HCT116 (cell line): Measurements from ENCODE around the gene HDAC8.

Experiments used
- CEBPB ChIP-seq: IDR thresholded peaks from 2 replicates; pipeline ENCODE4 v1.6.1; 2012; ENCODE audit warnings: low read depth
- ELF1 ChIP-seq: IDR thresholded peaks from 2 replicates; pipeline ENCODE4 v1.6.1; 2012; ENCODE audit warnings: low read depth, borderline replicate concordance
- EZH2phosphoT487 ChIP-seq: fragments of 200-600 bp; IDR thresholded peaks from 2 replicates; pipeline ENCODE4 v1.6.1; 2018; ENCODE audit warnings: antibody characterized with exemption, borderline replicate concordance
- JUND ChIP-seq: IDR thresholded peaks from 2 replicates; pipeline ENCODE4 v1.6.1; 2012
- POLR2A ChIP-seq: IDR thresholded peaks from 2 replicates; pipeline ENCODE4 v1.7.0; 2011; ENCODE audit warnings: borderline replicate concordance; ENCODE audit not compliant: insufficient read depth, insufficient read length; ENCODE audit errors: extremely low read depth
- POLR2AphosphoS5 ChIP-seq: IDR thresholded peaks from 2 replicates; pipeline ENCODE4 v1.6.1; 2011; ENCODE audit warnings: mild to moderate bottlenecking, low read depth, low read length, moderate library complexity
- RAD21 ChIP-seq: IDR thresholded peaks from 2 replicates; pipeline ENCODE4 v1.6.1; 2012; ENCODE audit warnings: low read depth, mild to moderate bottlenecking
- SIN3A ChIP-seq: IDR thresholded peaks from 2 replicates; pipeline ENCODE4 v1.6.1; 2012; ENCODE audit warnings: low read depth
- SP1 ChIP-seq: IDR thresholded peaks from 2 replicates; pipeline ENCODE4 v1.6.1; 2012; ENCODE audit warnings: low read depth
- SRF ChIP-seq: IDR thresholded peaks from 2 replicates; pipeline ENCODE4 v1.6.1; 2012; ENCODE audit warnings: low read depth
- ZNF274 ChIP-seq: fragments of 200-500 bp; sonication (Bioruptor generic); IDR thresholded peaks from 2 replicates; pipeline ENCODE4 v1.6.1; 2014; ENCODE audit warnings: mild to moderate bottlenecking, low read depth, low read length, inconsistent platforms
- TF ChIP-seq, protein P1 (sequence below), 3 experiments: fragments of 200-600 bp in 1 of 3; sonication (generic) in 1 of 3; IDR thresholded peaks in 2 of 3; conservative IDR thresholded peaks in 1 of 3; 2 replicates each; pipeline ENCODE4 v1.5.1; 2012 to 2017; ENCODE audit warnings: low read depth in 2 of 3, low read length in 2 of 3, antibody characterized with exemption in 1 of 3, borderline replicate concordance in 1 of 3, control low read depth in 1 of 3, mild to moderate bottlenecking in 1 of 3, mixed read lengths in 1 of 3, mixed run types in 1 of 3, moderate library complexity in 1 of 3; ENCODE audit not compliant: insufficient read depth in 1 of 3
- TF ChIP-seq, protein P2 (sequence below): IDR thresholded peaks from 2 replicates; pipeline ENCODE4 v1.6.1; 2012; ENCODE audit warnings: low read depth

- TF ChIP-seq, protein P1, sequence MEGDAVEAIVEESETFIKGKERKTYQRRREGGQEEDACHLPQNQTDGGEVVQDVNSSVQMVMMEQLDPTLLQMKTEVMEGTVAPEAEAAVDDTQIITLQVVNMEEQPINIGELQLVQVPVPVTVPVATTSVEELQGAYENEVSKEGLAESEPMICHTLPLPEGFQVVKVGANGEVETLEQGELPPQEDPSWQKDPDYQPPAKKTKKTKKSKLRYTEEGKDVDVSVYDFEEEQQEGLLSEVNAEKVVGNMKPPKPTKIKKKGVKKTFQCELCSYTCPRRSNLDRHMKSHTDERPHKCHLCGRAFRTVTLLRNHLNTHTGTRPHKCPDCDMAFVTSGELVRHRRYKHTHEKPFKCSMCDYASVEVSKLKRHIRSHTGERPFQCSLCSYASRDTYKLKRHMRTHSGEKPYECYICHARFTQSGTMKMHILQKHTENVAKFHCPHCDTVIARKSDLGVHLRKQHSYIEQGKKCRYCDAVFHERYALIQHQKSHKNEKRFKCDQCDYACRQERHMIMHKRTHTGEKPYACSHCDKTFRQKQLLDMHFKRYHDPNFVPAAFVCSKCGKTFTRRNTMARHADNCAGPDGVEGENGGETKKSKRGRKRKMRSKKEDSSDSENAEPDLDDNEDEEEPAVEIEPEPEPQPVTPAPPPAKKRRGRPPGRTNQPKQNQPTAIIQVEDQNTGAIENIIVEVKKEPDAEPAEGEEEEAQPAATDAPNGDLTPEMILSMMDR (IDR thresholded peaks at IDR 0.05 in 2 of 3, conservative IDR thresholded peaks at IDR 0.05 in 1 of 3; ENCODE audit: borderline replicate concordance in 1 of 3, insufficient read depth in 1 of 3, low read depth in 2 of 3, low read length in 2 of 3) = no peak
- TF ChIP-seq RAD21 (no peak), SP1 (no peak), ZNF274 (no peak), POLR2A (no peak), SIN3A (no peak), JUND (no peak), EZH2phosphoT487 (no peak), POLR2AphosphoS5 (no peak), SRF (no peak), CEBPB (no peak), ELF1 (no peak)
- TF ChIP-seq, protein P2, sequence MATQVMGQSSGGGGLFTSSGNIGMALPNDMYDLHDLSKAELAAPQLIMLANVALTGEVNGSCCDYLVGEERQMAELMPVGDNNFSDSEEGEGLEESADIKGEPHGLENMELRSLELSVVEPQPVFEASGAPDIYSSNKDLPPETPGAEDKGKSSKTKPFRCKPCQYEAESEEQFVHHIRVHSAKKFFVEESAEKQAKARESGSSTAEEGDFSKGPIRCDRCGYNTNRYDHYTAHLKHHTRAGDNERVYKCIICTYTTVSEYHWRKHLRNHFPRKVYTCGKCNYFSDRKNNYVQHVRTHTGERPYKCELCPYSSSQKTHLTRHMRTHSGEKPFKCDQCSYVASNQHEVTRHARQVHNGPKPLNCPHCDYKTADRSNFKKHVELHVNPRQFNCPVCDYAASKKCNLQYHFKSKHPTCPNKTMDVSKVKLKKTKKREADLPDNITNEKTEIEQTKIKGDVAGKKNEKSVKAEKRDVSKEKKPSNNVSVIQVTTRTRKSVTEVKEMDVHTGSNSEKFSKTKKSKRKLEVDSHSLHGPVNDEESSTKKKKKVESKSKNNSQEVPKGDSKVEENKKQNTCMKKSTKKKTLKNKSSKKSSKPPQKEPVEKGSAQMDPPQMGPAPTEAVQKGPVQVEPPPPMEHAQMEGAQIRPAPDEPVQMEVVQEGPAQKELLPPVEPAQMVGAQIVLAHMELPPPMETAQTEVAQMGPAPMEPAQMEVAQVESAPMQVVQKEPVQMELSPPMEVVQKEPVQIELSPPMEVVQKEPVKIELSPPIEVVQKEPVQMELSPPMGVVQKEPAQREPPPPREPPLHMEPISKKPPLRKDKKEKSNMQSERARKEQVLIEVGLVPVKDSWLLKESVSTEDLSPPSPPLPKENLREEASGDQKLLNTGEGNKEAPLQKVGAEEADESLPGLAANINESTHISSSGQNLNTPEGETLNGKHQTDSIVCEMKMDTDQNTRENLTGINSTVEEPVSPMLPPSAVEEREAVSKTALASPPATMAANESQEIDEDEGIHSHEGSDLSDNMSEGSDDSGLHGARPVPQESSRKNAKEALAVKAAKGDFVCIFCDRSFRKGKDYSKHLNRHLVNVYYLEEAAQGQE = no peak
Observed at GRCh38 chrX:72305286-72306084, 267.2 kb downstream of the HDAC8 start, which contains the start of gene CITED1.
